Neural cell (in vitro differentiated cells): ENCODE data around the gene PCDH9. TPM values are rescaled to one million over a fixed set of nuclear protein-coding genes. Genes with fewer than 3 reads are reported as not detected.

ENCODE experiments used
- H2AFZ ChIP-seq: fragments of 200-600, 300-800 bp; sonication (generic), shearing (Covaris generic); 2 replicates; pipeline ENCODE4 v1.6.0; 2014; ENCODE audit warnings: low read depth, mild to moderate bottlenecking, antibody characterized with exemption, low read length, moderate library complexity
- H3F3A ChIP-seq: fragments of 200-600 bp; shearing (Covaris generic); 2 replicates; pipeline ENCODE4 v1.6.1; 2016; ENCODE audit warnings: mild to moderate bottlenecking, moderate library complexity, mixed read lengths, antibody characterized with exemption, low read length; ENCODE audit not compliant: insufficient read depth, poor library complexity, severe bottlenecking
- H3K27ac ChIP-seq: fragments of 200-600, 300-800 bp; sonication (generic), shearing (Covaris generic); 2 replicates; pipeline ENCODE4 v1.5.1; 2014; ENCODE audit warnings: mild to moderate bottlenecking, low read length, moderate library complexity
- H3K27me3 ChIP-seq: fragments of 300-800, 200-600 bp; sonication (generic), shearing (Covaris generic); 2 replicates; pipeline ENCODE4 v1.6.0; 2014; ENCODE audit warnings: mild to moderate bottlenecking, low read depth, low read length, moderate library complexity; ENCODE audit not compliant: insufficient read depth
- H3K36me3 ChIP-seq: fragments of 300-800, 200-600 bp; sonication (generic), shearing (Covaris generic); 2 replicates; pipeline ENCODE4 v1.5.1; 2014; ENCODE audit warnings: mild to moderate bottlenecking, antibody characterized with exemption, low read length, moderate library complexity; ENCODE audit not compliant: insufficient read depth
- H3K4me2 ChIP-seq: fragments of 300-800, 200-600 bp; sonication (generic), shearing (Covaris generic); 2 replicates; pipeline ENCODE4 v1.6.0; 2014; ENCODE audit warnings: mild to moderate bottlenecking, low read length
- H3K4me3 ChIP-seq: fragments of 300-800, 200-600 bp; sonication (generic), shearing (Covaris generic); 2 replicates; pipeline ENCODE4 v1.5.1; 2014; ENCODE audit warnings: mild to moderate bottlenecking, low read length, moderate library complexity
- H3K79me2 ChIP-seq: fragments of 200-600 bp; shearing (Covaris generic); replicated peaks from 2 replicates; pipeline ENCODE4 v1.6.0; 2014; ENCODE audit warnings: mild to moderate bottlenecking, low read length, moderate library complexity; ENCODE audit not compliant: insufficient read depth
- H3K9ac ChIP-seq: fragments of 300-800, 200-600 bp; sonication (generic), shearing (Covaris generic); 2 replicates; pipeline ENCODE4 v1.6.1; 2016; ENCODE audit warnings: mild to moderate bottlenecking, low read length, mixed read lengths
- H3K9me2 ChIP-seq: fragments of 200-600 bp; shearing (Covaris generic); 2 replicates; pipeline ENCODE4 v1.6.1; 2016; ENCODE audit warnings: mild to moderate bottlenecking, low read length, mixed read lengths; ENCODE audit not compliant: insufficient read depth
- H3K9me3 ChIP-seq: fragments of 200-600, 300-800 bp; sonication (generic), shearing (Covaris generic); 2 replicates; pipeline ENCODE4 v1.6.1; 2016; ENCODE audit warnings: mild to moderate bottlenecking, mixed run types, low read length, moderate library complexity, mixed read lengths
- H4K20me1 ChIP-seq: fragments of 200-600 bp; shearing (Covaris generic); 2 replicates; pipeline ENCODE4 v1.6.1; 2016; ENCODE audit warnings: mild to moderate bottlenecking, mixed run types; ENCODE audit not compliant: insufficient read depth
- CTCF ChIP-seq: fragments of 450-650 bp; IDR thresholded peaks from 2 replicates; pipeline ENCODE4 v1.5.1; 2014; ENCODE audit warnings: antibody characterized with exemption, mild to moderate bottlenecking, moderate library complexity; ENCODE audit not compliant: poor library complexity, severe bottlenecking
- EP300 ChIP-seq: fragments of 450-650 bp; conservative IDR thresholded peaks from 2 replicates; pipeline ENCODE4 v1.6.1; 2014; ENCODE audit warnings: antibody characterized with exemption, mild to moderate bottlenecking, moderate library complexity; ENCODE audit not compliant: poor library complexity, severe bottlenecking
- EZH2 ChIP-seq: fragments of 200-600, 300-800 bp; shearing (Covaris generic), sonication (generic); IDR thresholded peaks from 2 replicates; pipeline ENCODE4 v1.6.1; 2014; ENCODE audit warnings: antibody characterized with exemption, low read length, borderline replicate concordance, mild to moderate bottlenecking; ENCODE audit not compliant: insufficient read depth, poor library complexity, severe bottlenecking
- MXI1 ChIP-seq: fragments of 450-650 bp; conservative IDR thresholded peaks from 2 replicates; pipeline ENCODE4 v1.6.1; 2014; ENCODE audit warnings: antibody characterized with exemption, mild to moderate bottlenecking; ENCODE audit not compliant: poor library complexity, severe bottlenecking
- POLR2AphosphoS5 ChIP-seq: IDR thresholded peaks from 2 replicates; pipeline ENCODE4 v1.6.1; 2012
- RAD21 ChIP-seq: fragments of 450-650 bp; conservative IDR thresholded peaks from 2 replicates; pipeline ENCODE4 v1.6.1; 2014; ENCODE audit warnings: antibody characterized with exemption, mild to moderate bottlenecking, moderate library complexity
- REST ChIP-seq: IDR thresholded peaks from 2 replicates; pipeline ENCODE4 v1.6.1; 2012; ENCODE audit warnings: borderline replicate concordance
- SMC3 ChIP-seq: fragments of 450-650 bp; conservative IDR thresholded peaks from 2 replicates; pipeline ENCODE4 v1.6.1; 2014; ENCODE audit warnings: antibody characterized with exemption, mild to moderate bottlenecking, moderate library complexity; ENCODE audit not compliant: poor library complexity
- TAF1 ChIP-seq: IDR thresholded peaks from 2 replicates; pipeline ENCODE4 v1.6.1; 2012; ENCODE audit warnings: low read depth
- polyA plus RNA-seq: library from polyadenylated mRNA; depleted of rRNA; stranded (reverse); fragments of >200 nt; gene quantifications from 2 replicates; pipeline ENCODE4 v1.2.3, GENCODE V29; 2014

The PCDH9 gene
- polyA plus RNA-seq, 1 donor from 2014 or later = 4.6 TPM

GRCh38 chr13:66723576-66723975 is 506.6 kb downstream of the PCDH9 start:
- no peaks in the 10 kb centered on the region for H3F3A ChIP-seq
- no peaks in the 10 kb centered on the region for H3K27me3 ChIP-seq
- no peak overlapping the region for H3K27ac ChIP-seq
- TF ChIP-seq REST (no peak), MXI1 (no peak), RAD21 (no peak), EP300 (no peak), TAF1 (no peak), SMC3 (no peak), CTCF (no peak), EZH2 (no peak), POLR2AphosphoS5 (no peak)
- H3K9me3 ChIP-seq = no peaks in the 10 kb centered on the region
- no peaks in the 10 kb centered on the region for H4K20me1 ChIP-seq
- H3K4me2 ChIP-seq = no peak overlapping the region
- no peaks in the 10 kb centered on the region for H3K79me2 ChIP-seq
- no peaks in the 10 kb centered on the region for H3K9me2 ChIP-seq
- H2AFZ ChIP-seq = no peak overlapping the region
- H3K9ac ChIP-seq = no peak overlapping the region
- H3K36me3 ChIP-seq = no peaks in the 10 kb centered on the region
- H3K4me3 ChIP-seq = no peak overlapping the region

GRCh38 chr13:66716538-66716937 is 513.6 kb downstream of the PCDH9 start:
- Histone ChIP-seq H4K20me1 (no peaks in the 10 kb centered on the region), H3K27ac (no peak overlapping the region), H2AFZ (no peak overlapping the region), H3F3A (no peaks in the 10 kb centered on the region), H3K27me3 (no peaks in the 10 kb centered on the region), H3K9me2 (no peaks in the 10 kb centered on the region), H3K79me2 (no peaks in the 10 kb centered on the region), H3K36me3 (no peaks in the 10 kb centered on the region), H3K9ac (no peak overlapping the region), H3K9me3 (no peaks in the 10 kb centered on the region), H3K4me2 (no peak overlapping the region), H3K4me3 (no peak overlapping the region)
- no peak for TF ChIP-seq CTCF
- TF ChIP-seq SMC3 = no peak
- no peak for TF ChIP-seq RAD21
